GM12864 (cell line): ENCODE measurements around the gene SIGLEC1.

Source experiments
- DNase-seq: peaks from one replicate; pipeline ENCODE4 v3.0.0-alpha.2; 2011; ENCODE audit warnings: low read depth
- H3K4me3 ChIP-seq: 2 replicates; pipeline ENCODE4 v1.5.1; 2011; ENCODE audit warnings: mild to moderate bottlenecking, low read depth, low read length, control low read depth
- TF ChIP-seq, protein P1 (sequence below): IDR thresholded peaks from 2 replicates; pipeline ENCODE4 v1.5.1; 2011; ENCODE audit warnings: low read depth, mild to moderate bottlenecking, moderate library complexity, low read length, control low read depth, inconsistent platforms; ENCODE audit errors: missing control alignments

Gene SIGLEC1

DNA sequence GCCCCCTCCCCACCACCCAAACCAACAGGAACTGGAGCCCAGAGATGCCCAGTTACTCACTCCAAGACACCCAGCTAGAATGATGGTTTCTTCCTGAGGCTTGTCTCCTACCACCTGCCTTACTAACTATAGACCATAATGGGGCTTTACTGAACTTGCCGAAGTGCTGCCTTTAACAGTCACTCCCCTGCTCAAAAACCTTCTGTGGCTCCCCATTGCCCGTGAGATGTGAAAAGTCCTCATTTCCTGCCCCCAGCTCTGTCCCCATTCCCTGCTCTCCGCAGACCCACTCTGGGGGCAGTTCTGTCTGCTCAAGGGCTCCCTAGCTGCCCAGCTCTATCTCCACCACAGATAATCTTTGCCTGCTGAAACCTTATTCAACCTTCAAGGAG lies 4.9 kb downstream of the SIGLEC1 start:
- no peak overlapping the region for H3K4me3 ChIP-seq
- DNase-seq = no peak
- TF ChIP-seq, protein P1, sequence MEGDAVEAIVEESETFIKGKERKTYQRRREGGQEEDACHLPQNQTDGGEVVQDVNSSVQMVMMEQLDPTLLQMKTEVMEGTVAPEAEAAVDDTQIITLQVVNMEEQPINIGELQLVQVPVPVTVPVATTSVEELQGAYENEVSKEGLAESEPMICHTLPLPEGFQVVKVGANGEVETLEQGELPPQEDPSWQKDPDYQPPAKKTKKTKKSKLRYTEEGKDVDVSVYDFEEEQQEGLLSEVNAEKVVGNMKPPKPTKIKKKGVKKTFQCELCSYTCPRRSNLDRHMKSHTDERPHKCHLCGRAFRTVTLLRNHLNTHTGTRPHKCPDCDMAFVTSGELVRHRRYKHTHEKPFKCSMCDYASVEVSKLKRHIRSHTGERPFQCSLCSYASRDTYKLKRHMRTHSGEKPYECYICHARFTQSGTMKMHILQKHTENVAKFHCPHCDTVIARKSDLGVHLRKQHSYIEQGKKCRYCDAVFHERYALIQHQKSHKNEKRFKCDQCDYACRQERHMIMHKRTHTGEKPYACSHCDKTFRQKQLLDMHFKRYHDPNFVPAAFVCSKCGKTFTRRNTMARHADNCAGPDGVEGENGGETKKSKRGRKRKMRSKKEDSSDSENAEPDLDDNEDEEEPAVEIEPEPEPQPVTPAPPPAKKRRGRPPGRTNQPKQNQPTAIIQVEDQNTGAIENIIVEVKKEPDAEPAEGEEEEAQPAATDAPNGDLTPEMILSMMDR = no peak

DNA sequence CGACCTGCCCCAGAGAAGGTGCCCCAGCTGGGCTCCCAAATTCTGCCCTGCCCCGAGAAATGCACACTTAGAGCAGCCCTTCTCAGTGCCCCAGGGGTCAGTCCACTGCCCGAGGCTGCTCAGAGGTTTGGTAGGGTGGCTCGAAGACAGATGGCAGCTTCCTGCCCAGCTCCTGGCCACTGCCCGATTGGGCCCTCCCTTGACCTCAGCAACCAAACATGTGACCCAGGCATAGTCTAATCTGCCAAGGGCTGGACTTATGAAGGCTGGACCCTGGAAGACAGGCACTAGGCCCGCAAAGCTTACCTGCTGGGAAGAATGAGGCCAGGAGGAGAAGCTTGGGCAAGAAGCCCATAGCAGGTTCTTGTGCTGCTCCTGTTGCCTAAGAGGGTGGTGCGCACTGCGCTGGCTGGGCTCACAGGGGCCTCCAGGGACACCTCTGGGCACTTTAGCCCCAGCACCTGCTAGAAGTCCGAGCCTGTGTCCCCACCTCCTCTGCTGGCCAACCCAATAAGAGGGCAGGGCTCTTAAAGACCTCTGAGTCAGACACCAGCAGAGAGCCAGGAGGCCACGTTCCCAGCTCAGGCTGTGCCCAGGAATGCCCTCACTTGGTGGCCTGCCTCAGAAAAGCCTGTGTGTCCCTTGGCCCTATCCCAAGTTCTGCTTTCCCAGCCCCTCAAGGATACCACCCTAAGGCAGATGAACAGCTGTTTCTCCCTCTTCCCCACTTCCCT lies 5.5 kb downstream of the SIGLEC1 start:
- TF ChIP-seq, protein P1 = no peak
- no peak for DNase-seq

DNA sequence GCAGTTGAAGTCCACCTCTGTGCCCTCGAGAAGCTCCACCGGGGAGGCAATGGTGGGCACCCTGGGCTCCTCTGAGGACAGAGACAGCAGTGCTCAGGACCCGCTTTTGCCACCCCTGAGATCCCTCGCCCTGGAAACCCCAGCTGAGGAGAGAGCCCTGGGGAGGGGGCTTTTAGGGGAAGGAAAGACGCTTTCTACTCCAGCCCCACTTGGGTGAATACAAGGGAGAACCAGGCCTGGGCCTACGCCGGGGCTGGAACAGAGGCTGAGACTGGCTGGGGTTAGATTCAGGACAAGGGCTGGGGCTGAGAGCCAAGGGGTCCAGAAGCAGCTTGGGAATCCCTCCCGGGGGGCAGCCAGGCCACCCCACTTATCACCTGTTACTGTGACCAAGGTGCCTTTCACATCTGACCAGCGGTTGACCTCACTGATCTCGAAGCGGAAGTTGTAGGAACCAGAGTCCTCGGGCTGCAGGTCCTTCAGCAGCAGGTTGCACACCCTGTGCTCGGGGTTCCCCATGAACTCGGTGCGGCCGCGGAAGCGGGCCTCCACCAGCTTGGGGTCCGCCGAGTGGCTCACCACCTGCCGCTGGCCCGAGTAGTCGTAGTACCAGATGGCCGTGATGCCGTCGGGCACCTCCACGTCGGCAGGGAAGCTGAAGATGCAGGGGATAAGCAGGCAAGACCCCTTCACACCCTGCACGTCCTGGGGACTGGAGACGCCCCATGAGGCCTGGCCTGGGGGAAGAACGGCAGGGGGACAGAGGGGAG lies 6.2 kb downstream of the SIGLEC1 start:
- DNase-seq = no peak
- TF ChIP-seq, protein P1 = no peak

More for the DNA sequence above, 5.5 kb downstream of the SIGLEC1 start:
- H3K4me3 ChIP-seq = no peak overlapping the region

DNA sequence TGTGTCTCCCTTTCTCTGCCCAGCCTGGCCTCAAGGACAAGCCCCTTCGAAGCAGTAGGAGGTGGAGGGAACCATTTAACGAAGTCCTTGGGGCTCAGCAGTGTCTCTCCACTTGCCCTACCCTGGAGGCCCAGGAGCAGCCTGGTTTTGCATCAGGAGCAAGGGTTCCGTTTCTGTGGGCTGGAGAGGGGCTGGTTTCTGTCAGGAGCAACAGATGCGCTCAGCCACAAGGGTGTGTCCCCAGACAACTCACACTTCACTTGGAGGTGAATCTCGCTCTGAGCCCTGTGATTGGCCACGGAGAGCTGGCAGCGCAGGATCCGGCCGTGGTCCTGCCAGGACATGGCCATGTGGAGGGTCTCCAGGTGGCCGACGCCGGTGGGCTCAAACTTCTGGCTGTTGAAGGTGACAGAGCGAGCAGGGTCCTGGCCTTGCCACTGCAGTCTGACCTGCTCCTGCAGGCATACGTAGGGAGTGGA lies 6.9 kb downstream of the SIGLEC1 start:
- TF ChIP-seq, protein P1 = no peak
- H3K4me3 ChIP-seq = no peak overlapping the region
- no peak for DNase-seq

More for the DNA sequence above, 6.2 kb downstream of the SIGLEC1 start:
- H3K4me3 ChIP-seq = no peak overlapping the region

DNA sequence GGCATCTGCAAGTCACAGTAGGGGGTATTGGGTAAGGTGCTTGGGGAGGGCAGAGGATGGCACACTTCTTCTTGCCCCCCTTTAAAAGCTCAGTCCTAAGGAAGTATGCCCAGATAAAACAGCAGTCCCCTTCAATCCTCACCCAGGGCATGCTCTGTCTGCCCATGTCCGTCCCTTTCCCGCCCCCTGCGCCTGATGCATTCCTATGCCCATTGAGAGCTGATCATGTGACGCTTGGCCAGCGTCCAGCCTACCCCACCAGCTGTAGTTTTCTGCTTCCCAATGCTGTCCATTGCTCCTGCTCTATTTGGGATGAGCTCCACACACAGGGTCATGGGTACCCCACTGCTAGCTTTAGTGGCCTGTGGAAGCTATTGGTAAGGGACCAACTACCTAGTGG lies 8.3 kb downstream of the SIGLEC1 start:
- H3K4me3 ChIP-seq = no peak overlapping the region
- TF ChIP-seq, protein P1 = no peak
- DNase-seq = no peak

DNA sequence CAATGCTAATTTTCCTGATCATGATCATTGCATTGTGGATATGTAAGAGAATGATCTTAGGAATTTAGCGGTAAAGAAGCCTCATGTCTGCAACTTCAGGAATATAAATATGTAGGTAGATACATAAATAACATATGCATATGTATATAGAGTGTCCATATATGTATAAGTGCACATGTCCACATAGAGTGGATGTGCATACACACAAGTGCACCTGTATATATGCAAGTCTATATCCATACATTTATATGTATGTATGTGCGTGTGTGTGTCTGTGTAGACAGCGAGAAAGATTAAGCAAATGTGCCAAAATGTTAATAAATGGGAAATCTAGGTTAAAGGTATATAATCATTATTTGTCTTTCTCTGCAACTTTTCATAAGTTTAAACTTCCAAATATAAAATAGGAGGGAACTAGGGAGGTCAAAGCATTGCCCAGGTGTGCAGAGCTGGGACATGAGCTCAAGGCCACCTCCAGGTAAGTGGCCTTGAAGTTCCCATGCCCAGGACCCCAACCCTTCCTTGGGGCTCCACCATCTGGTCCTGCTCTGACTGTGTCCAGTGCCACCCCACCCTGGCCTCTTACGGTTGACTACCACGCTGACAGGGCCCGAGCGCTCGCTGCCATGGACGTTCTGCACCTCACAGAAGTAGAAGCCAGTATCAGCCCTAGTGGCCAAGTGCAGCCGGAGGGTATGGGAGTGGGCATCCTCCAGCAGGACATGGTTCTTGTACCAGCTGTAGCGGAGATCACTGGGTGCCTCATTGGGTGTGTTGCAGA lies 9.6 kb downstream of the SIGLEC1 start:
- H3K4me3 ChIP-seq = no peak overlapping the region
- DNase-seq = no peak
- TF ChIP-seq, protein P1 = no peak
